SU-DHL-6 (cell line): ENCODE measurements around the gene RASSF4.

Experiments
- CTCF ChIP-seq: fragments of 200-600 bp; sonication (generic); IDR thresholded peaks from one replicate; pipeline ENCODE4 v1.5.1; 2017; ENCODE audit warnings: antibody characterized with exemption, mild to moderate bottlenecking, low read length, moderate library complexity; ENCODE audit not compliant: insufficient read depth, poor library complexity, severe bottlenecking
- EZH2phosphoT487 ChIP-seq: fragments of 200-600 bp; sonication (generic), shearing (Covaris generic); conservative IDR thresholded peaks from 2 replicates; pipeline ENCODE4 v1.6.1; 2018; ENCODE audit warnings: mild to moderate bottlenecking, antibody characterized with exemption, low read length, moderate library complexity, mixed read lengths

GRCh38 chr10:44946205-44946604 lies 13.4 kb upstream of the RASSF4 start:
- TF ChIP-seq CTCF (no peak), EZH2phosphoT487 (no peak)
